NCI-H2081 (cell line): Measurements from ENCODE around the gene COMMD4.
"Not testable (repeated sequence)": the region's sequence is repeated elsewhere in the genome, so short reads cannot be mapped to it uniquely, and the experiment has no call there.

Experiments
- DNase-seq, 2 experiments: peaks; one replicate each; lab custom pipeline; 2025; lab: John Stamatoyannopoulos, UW

Gene COMMD4

DNA sequence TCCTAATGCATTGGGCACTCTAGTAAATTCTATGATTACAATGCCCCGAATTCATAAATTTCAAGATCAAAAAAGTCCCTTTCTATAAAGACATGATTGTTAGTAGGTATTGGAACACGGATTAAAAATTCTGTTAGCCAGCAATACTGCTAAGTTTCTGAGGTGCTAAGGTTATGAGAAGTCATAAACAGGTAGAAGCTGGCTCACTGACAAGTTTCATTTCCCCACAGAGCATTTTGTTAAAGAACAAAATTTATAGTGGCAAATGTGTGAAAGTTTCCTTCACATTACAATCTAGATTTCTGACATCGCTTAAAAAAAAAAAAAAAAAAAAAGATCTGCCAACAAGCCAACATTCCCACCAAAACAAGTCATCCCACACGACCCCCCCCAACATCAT, 44.9 kb downstream of the COMMD4 start:
- no peak for DNase-seq

DNA sequence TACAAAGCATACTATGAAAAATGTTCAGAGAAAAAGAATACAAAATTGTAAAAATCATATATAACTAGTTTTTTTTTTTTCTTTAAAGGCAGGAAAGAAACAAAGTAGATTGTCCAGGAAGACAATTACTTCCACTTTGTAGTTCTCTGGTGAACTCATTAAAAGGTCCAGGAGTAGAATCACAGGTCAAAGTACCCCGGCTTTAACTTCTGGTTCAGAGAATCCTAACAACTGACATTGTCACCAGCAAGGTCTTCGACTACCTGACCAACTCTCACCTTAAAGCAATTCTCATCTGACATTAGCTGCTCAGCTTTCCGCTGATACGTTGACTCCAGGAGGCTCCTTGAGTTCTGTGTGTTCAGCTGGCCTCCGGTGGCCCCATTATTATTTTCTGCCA, 48.1 kb downstream of the COMMD4 start:
- DNase-seq = not testable (repeated sequence)
